ENCODE data around the gene EBF3.

The EBF3 gene

DNA sequence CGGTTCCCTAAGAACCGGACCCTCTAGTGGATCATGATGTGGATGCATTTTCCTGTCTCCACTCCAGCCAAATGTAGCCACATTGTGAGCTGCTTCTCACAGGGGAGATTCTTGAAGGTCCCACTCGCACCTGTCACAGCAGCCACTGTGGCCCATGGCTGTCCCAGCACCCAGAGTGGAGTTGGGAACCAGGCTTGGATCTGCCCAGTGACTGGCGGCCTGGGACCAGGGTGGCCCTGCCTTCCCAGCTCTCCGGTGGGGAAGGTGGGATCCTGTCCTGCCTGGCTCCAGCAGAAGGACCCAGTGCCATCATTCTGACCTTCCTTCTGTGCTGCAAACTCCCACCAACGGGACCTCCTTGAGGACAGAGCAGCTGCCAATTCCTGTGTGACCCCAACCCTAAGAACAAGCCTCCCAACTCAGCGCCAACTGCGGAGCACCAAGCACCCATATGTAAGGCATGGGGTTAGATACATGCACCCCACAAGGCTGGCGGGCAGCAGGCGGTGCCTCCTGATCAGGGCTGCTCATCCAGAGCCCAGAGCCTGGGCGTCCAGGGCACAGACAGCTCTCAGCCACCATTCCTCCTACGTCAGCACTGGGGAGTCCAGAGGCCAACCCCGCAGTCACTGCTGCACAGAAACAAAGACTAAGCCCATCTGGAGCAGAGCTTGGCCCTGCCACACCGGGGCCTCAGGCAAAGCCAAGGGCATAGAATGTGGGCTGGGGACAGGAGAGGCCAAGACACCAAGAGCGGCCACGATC, 28.8 kb downstream of the EBF3 start:
- H3K4me1 ChIP-seq (ENCODE audit: control insufficient read depth, insufficient read depth, low read length): no peaks in the 10 kb centered on the region
- no peaks in the 10 kb centered on the region for H3K36me3 ChIP-seq (ENCODE audit: control insufficient read depth, insufficient read depth, low read length)
- H3K27ac ChIP-seq (ENCODE audit: low read length): no peak overlapping the region
- H3K9me3 ChIP-seq (ENCODE audit: control insufficient read depth, insufficient read depth, low read length): no peaks in the 10 kb centered on the region
- H3K27me3 ChIP-seq (ENCODE audit: control insufficient read depth, insufficient read depth, low read length): no peaks in the 10 kb centered on the region
- H3K4me3 ChIP-seq (ENCODE audit: low read length): no peak overlapping the region
- DNase-seq (ENCODE audit: low read depth, low spot score): no peak
- no CpG with 5 or more reads among the region's 16 CpGs for WGBS (ENCODE audit: insufficient coverage, insufficient read length)

DNA sequence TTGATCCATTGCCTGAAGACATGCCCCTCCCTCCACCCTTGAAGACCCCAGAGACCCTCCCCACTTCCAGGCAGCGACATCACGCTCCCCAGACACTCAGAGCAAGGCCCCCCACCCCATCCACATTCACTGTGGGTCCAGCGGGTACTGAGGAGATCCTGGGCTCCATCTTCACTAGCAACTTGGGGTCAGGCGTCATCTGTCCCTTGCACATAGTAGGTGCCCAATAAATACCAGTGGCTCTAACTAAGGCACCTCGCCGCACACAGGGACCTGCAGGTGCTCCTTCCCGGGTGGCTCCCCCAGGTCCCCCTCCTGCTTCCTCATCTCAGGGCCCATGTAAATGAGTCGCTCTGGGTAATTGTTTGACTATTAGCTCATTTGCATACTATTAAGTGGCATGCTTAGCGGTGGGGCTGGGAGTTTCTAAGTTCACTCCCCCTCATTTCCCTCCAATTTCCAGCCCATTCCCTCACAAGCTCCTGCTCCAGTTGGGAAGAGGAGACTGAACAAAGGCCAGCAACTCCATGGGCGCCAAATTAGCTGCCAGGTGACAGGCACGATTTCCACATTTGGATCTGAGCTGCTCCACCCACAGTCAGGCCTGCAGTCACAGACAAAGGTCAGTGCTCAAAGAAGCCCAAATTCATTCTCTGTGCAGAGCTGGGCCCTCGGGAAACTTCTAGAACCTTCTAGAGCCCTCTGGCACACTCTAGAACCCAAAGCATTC, 29.7 kb downstream of the EBF3 start:
- no CpG with 5 or more reads among the region's 12 CpGs for WGBS (ENCODE audit: insufficient coverage, insufficient read length)
- no peaks in the 10 kb centered on the region for H3K4me1 ChIP-seq (ENCODE audit: control insufficient read depth, insufficient read depth, low read length)
- DNase-seq (ENCODE audit: low read depth, low spot score): no peak
- H3K4me3 ChIP-seq (ENCODE audit: low read length): no peak overlapping the region
- no peaks in the 10 kb centered on the region for H3K27me3 ChIP-seq (ENCODE audit: control insufficient read depth, insufficient read depth, low read length)
- H3K27ac ChIP-seq (ENCODE audit: low read length): no peak overlapping the region
- H3K36me3 ChIP-seq (ENCODE audit: control insufficient read depth, insufficient read depth, low read length): no peaks in the 10 kb centered on the region
- no peaks in the 10 kb centered on the region for H3K9me3 ChIP-seq (ENCODE audit: control insufficient read depth, insufficient read depth, low read length)

DNA sequence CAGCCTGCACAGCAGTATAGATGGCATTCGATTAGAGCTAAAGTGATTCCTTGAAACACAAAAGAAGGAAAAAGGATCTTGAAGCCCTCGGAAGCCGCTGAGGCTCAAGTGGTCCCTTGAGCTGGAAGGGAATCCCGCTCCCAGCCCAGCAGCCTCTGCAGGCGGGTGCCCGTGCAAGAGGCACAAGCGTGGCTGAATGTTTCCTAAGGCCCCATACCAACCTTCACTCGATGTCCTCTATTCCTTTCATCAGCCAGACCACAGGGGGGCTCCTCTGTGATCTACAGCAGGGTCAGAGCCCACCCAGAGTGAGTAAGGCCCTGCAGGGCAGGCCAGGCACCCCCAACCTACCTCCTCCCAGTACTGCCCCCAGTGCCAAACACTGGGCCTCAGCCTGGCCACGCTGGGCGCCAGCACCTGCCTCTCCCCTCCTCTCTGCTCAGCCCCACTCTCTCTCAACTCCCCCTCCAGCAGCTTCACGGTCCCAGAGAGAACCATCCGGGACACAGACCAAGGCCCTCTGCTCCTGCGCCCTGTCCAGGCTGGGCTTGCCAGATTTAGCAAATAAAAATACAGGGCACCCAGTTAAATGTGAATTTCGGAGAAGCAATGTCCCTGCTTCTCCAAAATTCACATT, 30.5 kb downstream of the EBF3 start:
- Histone ChIP-seq H3K9me3 (ENCODE audit: control insufficient read depth, insufficient read depth, low read length) (no peaks in the 10 kb centered on the region), H3K4me3 (ENCODE audit: low read length) (no peak overlapping the region), H3K27me3 (ENCODE audit: control insufficient read depth, insufficient read depth, low read length) (no peaks in the 10 kb centered on the region), H3K4me1 (ENCODE audit: control insufficient read depth, insufficient read depth, low read length) (no peaks in the 10 kb centered on the region), H3K36me3 (ENCODE audit: control insufficient read depth, insufficient read depth, low read length) (no peaks in the 10 kb centered on the region), H3K27ac (ENCODE audit: low read length) (no peak overlapping the region)
- no CpG with 5 or more reads among the region's 14 CpGs for WGBS (ENCODE audit: insufficient coverage, insufficient read length)
- no peak for DNase-seq (ENCODE audit: low read depth, low spot score)

DNA sequence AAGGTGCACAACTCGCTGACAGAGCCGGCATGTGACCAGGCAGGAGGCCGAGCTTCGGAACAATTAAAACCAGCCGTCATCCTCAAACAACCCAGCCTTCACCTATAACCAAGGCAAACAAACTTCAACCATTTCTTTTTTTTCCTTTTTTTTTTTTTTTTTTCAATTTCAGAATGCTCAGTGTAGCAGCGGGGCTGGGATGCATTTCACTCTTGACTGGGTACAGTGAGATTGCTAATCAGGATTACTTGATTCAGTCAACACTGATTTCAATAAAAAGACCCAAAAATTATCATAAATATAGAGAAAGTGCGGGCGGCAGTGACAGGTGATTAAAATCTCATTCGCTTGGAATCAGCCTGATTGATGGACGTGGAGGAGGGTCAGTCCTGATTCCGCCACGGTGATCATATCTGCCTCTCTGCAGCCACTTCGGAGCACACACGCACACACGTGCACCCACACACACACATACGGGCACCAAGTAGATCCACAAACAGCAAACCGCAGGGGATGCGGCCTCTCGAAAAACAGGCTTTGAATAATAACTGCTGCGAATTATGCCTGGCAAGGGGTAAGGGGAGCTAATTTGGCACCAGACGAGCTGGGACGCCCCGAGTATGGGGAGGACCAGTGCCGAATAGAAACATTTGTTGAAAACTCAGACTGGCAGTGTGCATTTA, 31.2 kb downstream of the EBF3 start:
- DNase-seq (ENCODE audit: low read depth, low spot score): no peak
- Histone ChIP-seq H3K27me3 (ENCODE audit: control insufficient read depth, insufficient read depth, low read length) (no peaks in the 10 kb centered on the region), H3K27ac (ENCODE audit: low read length) (no peak overlapping the region), H3K4me3 (ENCODE audit: low read length) (no peak overlapping the region), H3K4me1 (ENCODE audit: control insufficient read depth, insufficient read depth, low read length) (no peaks in the 10 kb centered on the region), H3K9me3 (ENCODE audit: control insufficient read depth, insufficient read depth, low read length) (no peaks in the 10 kb centered on the region), H3K36me3 (ENCODE audit: control insufficient read depth, insufficient read depth, low read length) (no peaks in the 10 kb centered on the region)
- no CpG with 5 or more reads among the region's 24 CpGs for WGBS (ENCODE audit: insufficient coverage, insufficient read length)

DNA sequence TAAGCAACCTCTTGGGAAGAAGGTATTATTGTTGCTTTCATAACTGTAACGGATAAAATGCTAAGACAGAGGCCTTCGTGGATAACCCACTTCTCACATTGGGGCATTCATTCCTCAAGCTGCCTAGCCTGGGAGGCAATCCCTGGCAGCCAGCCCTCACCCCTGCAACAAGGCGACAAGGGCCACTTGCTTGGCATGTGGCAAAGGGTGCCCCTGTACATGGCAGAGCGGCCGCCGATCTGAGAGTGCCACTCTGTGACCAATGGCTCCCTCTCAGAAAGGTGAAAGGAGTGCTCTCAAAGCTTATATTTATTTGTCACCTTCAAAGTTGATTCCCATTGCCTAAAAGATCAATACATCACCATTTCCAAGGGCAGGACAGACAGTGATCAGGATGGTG, 31.9 kb downstream of the EBF3 start:
- no peak for DNase-seq (ENCODE audit: low read depth, low spot score)
- no peaks in the 10 kb centered on the region for H3K27me3 ChIP-seq (ENCODE audit: control insufficient read depth, insufficient read depth, low read length)
- H3K9me3 ChIP-seq (ENCODE audit: control insufficient read depth, insufficient read depth, low read length): no peaks in the 10 kb centered on the region
- H3K36me3 ChIP-seq (ENCODE audit: control insufficient read depth, insufficient read depth, low read length): no peaks in the 10 kb centered on the region
- H3K4me1 ChIP-seq (ENCODE audit: control insufficient read depth, insufficient read depth, low read length): no peaks in the 10 kb centered on the region
- H3K4me3 ChIP-seq (ENCODE audit: low read length): no peak overlapping the region
- no peak overlapping the region for H3K27ac ChIP-seq (ENCODE audit: low read length)
- WGBS (ENCODE audit: insufficient coverage, insufficient read length): no CpG with 5 or more reads among the region's 6 CpGs

DNA sequence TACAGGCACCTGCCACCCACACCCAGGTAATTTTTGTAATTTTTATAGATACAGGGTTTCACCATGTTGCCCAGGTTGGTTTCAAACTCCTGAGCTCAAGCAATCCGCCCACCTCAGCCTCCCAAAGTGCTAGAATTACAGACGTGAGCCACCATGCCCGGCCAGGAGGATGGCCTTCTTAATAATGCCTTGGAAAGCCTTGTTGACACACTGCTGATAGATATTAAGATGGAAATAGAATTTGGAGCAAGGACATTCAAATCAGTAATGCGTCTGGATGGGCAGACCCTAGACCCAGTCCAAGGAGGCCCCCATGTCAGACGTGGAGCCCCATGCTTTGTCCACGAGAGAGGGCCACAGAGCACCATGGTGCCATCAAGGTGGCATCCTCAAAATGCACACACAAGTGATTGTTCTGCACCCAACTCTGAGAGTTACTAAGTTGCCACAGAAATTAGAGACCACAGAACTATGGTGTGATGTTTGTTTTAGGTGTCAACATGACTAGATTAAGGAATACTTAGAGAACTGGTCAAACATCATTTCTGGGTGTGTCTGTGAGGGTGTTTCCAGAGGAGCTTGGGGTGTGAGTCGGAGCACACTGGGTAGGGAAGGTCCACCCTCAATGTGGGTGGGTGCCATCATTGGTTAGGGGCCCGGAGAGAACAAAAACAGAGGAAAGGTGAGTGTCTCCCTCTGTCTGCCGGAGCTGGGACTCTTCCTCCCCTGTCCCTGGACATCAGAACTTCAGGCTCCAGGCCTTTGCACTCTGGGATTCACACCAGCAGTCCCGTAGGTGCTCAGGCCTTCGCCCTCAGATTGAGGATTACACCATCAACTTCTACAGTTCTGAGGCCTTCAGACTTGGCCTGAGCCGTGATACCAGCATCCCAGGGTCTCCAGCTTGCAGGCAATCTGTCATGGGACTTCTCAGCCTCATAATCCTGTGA, 34.5 kb downstream of the EBF3 start:
- no CpG with 5 or more reads among the region's 12 CpGs for WGBS (ENCODE audit: insufficient coverage, insufficient read length)
- Histone ChIP-seq H3K4me1 (ENCODE audit: control insufficient read depth, insufficient read depth, low read length) (no peaks in the 10 kb centered on the region), H3K36me3 (ENCODE audit: control insufficient read depth, insufficient read depth, low read length) (no peaks in the 10 kb centered on the region), H3K27me3 (ENCODE audit: control insufficient read depth, insufficient read depth, low read length) (no peaks in the 10 kb centered on the region), H3K4me3 (ENCODE audit: low read length) (no peak overlapping the region), H3K27ac (ENCODE audit: low read length) (no peak overlapping the region), H3K9me3 (ENCODE audit: control insufficient read depth, insufficient read depth, low read length) (no peaks in the 10 kb centered on the region)
- no peak for DNase-seq (ENCODE audit: low read depth, low spot score)

DNA sequence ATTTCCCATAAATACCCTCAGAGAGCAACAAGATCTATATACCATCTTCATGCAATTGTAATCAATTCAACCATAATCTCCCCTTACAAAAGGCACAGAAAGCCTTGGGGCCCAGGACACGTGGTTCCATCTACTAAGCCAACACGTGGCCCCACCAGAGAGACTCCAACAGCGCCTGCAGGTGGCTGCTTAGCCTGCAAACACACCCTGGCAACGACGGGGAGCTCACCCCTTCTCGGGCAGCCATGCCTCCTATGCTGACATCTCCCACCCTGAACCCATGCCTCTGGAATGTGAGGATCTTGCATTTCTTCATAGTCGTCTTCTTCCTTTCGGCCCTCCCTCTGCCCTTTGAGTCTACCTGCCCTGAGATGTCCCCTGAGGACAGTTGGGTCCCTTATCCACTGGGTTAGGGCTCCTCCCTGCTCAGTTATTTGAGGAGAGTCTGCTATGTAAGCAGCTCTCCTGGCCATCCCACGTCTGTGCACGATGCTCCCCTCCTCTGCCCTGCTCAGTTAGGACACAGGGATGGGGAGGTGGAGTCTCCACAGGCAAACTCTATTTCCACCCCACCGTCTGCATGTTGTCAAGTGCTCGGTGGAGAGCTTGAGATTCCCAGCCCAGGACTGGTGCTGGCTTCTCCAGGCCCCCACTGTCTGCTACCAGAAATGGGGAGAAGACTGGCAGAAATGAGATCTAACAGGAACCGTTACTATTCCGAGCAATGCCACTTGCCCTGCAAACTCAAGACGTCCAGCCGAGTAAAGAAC, 36.5 kb downstream of the EBF3 start:
- Histone ChIP-seq H3K4me1 (ENCODE audit: control insufficient read depth, insufficient read depth, low read length) (no peaks in the 10 kb centered on the region), H3K27ac (ENCODE audit: low read length) (no peak overlapping the region), H3K36me3 (ENCODE audit: control insufficient read depth, insufficient read depth, low read length) (no peaks in the 10 kb centered on the region), H3K4me3 (ENCODE audit: low read length) (no peak overlapping the region), H3K27me3 (ENCODE audit: control insufficient read depth, insufficient read depth, low read length) (no peaks in the 10 kb centered on the region), H3K9me3 (ENCODE audit: control insufficient read depth, insufficient read depth, low read length) (no peaks in the 10 kb centered on the region)
- DNase-seq (ENCODE audit: low read depth, low spot score): no peak
- no CpG with 5 or more reads among the region's 16 CpGs for WGBS (ENCODE audit: insufficient coverage, insufficient read length)

DNA sequence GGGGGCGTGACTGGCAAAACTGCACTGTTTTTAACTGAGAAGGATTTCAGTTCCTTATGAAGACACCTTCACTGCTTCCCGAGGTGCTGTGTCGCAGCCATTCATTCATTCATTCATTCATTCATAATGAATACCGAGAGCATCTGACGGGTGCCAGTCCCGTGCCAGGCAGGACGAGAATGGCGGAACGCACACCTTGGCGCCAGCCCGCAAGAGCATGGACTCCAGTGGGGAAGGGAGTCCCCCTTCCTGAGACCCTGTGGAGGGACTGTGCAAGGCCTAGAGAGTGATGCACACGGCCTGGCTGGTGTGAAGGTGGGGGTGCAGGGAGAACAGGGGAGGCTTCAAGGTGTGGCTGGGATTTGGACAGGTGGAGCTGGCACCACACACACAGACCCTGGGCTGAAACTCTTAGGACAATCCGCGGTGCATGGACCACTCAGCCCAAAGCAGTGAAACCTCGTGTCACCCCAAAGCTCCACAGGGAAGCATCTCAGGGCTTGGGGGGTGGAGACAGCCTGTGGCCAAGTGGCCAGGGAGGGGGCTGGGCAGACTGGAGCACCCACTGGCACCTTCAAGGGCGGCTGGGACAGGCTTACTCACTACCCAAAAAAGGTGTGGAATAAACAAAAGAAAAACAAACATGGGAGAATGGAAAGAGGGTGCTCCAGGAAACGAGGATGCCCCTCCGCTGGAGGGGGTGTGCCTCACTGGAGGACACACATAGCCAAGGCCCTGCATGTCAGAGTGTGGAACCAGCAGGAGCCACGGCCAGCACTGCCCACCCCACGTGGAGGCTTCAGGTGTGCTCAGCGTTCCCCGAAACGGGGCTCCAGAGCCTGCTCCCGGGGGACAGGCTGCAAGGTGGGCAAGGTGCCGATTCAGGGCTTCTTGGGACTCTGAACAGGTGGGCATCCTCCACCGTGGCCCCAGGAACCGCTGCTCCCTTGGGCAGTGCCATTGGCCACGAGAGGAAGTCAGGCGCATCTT, 37.7 kb downstream of the EBF3 start:
- no CpG with 5 or more reads among the region's 29 CpGs for WGBS (ENCODE audit: insufficient coverage, insufficient read length)

More for the DNA sequence above, 37.7 kb downstream of the EBF3 start:
- H3K27me3 ChIP-seq (ENCODE audit: control insufficient read depth, insufficient read depth, low read length): no peaks in the 10 kb centered on the region
- H3K4me3 ChIP-seq (ENCODE audit: low read length): no peak overlapping the region
- no peaks in the 10 kb centered on the region for H3K36me3 ChIP-seq (ENCODE audit: control insufficient read depth, insufficient read depth, low read length)
- no peaks in the 10 kb centered on the region for H3K4me1 ChIP-seq (ENCODE audit: control insufficient read depth, insufficient read depth, low read length)
- DNase-seq (ENCODE audit: low read depth, low spot score): no peak
- H3K27ac ChIP-seq (ENCODE audit: low read length): no peak overlapping the region
- no peaks in the 10 kb centered on the region for H3K9me3 ChIP-seq (ENCODE audit: control insufficient read depth, insufficient read depth, low read length)

Data from iPS DF 6.9 (cell line).